Sciatic nerve (tissue), 2 donors: Measurements from ENCODE around the gene CSF3R. TPM values are rescaled to one million over a fixed set of nuclear protein-coding genes. Genes with fewer than 3 reads are reported as not detected.
"Not testable (repeated sequence)": the region's sequence is repeated elsewhere in the genome, so short reads cannot be mapped to it uniquely, and the experiment has no call there.

Experiments
- ATAC-seq: fragments of 200-7000 bp; cut with Tn5 transposase; one replicate; pipeline ENCODE4 v1.9.1; 2020; ENCODE audit warnings: mild to moderate bottlenecking, moderate library complexity
- DNase-seq: peaks from one replicate; pipeline ENCODE4 v3.0.0-alpha.2; 2020; ENCODE audit warnings: low spot score
- intact Hi-C: fragments of 100-400 bp; cut with DNase I; formaldehyde crosslinking; loops from one replicate; pipeline ENCODE4 v1.14.2; 2022
- total RNA-seq: library from RNA; stranded (reverse); fragmentation: NEBNext Ultra II Directional; extraction: Animal tissue kit (Norgen Biotek cat#: 25700); gene quantifications from one replicate; pipeline ENCODE4 v1.2.1, GENCODE V29; 2021
- donor health status: DM: no; HTN: no; CAD: no.
- donor health status: DM: no; HTN: no; CAD: no.

The CSF3R gene
- total RNA-seq, 1 donor from 2014 or later = 57.3 TPM

GRCh38 chr1:36486439-36487335 lies 4.0 kb upstream of the CSF3R start:
- intact Hi-C loops = no loop called here
- ATAC-seq = peak; percentile 84
- DNase-seq = peak; percentile 73

GRCh38 chr1:36486093-36486438 lies 3.4 kb upstream of the CSF3R start:
- intact Hi-C loops = no loop called here
- ATAC-seq = no peak
- DNase-seq = no peak

- intact Hi-C loops = no loop called here
- DNase-seq (no peak), ATAC-seq (no peak)
Observed at GRCh38 chr1:36484099-36484498, 1.4 kb upstream of the CSF3R start.

GRCh38 chr1:36481771-36482723 lies 666 bp downstream of the CSF3R start:
- no peak for ATAC-seq
- intact Hi-C loops = no loop called here
- DNase-seq = no peak

GRCh38 chr1:36481091-36481490 lies 1.6 kb downstream of the CSF3R start:
- DNase-seq (no peak), ATAC-seq (no peak)
- intact Hi-C loops = no loop called here

GRCh38 chr1:36480161-36480560 lies 2.6 kb downstream of the CSF3R start:
- no peak for DNase-seq
- no peak for ATAC-seq
- intact Hi-C loops = no loop called here

GRCh38 chr1:36479505-36480051 lies 3.1 kb downstream of the CSF3R start:
- DNase-seq = no peak
- no peak for ATAC-seq
- intact Hi-C loops = no loop called here

GRCh38 chr1:36477615-36478014 lies 5.1 kb downstream of the CSF3R start:
- intact Hi-C loops, DNase-seq, ATAC-seq: not testable (repeated sequence)

- intact Hi-C loops = no loop called here
- ATAC-seq (no peak), DNase-seq (no peak)
Observed at GRCh38 chr1:36476945-36477344, 5.8 kb downstream of the CSF3R start.

- DNase-seq = no peak
- ATAC-seq = no peak
- intact Hi-C loops = no loop called here
Observed at GRCh38 chr1:36475910-36476604, 6.7 kb downstream of the CSF3R start.

GRCh38 chr1:36475341-36475740 lies 7.4 kb downstream of the CSF3R start:
- intact Hi-C loops = no loop called here
- ATAC-seq (no peak), DNase-seq (no peak)

- ATAC-seq = no peak
- intact Hi-C loops = no loop called here
- DNase-seq = no peak
Observed at GRCh38 chr1:36472656-36473055, 10.1 kb downstream of the CSF3R start.

GRCh38 chr1:36471830-36472641 lies 10.7 kb downstream of the CSF3R start:
- no peak for ATAC-seq

GRCh38 chr1:36469163-36469562 lies 13.6 kb downstream of the CSF3R start:
- intact Hi-C loops = no loop called here
- no peak for DNase-seq
- ATAC-seq = no peak

More at GRCh38 chr1:36471830-36472641, 10.7 kb downstream of the CSF3R start:
- DNase-seq = no peak
- intact Hi-C loops = no loop called here

GRCh38 chr1:36467700-36468455 lies 14.8 kb downstream of the CSF3R start:
- DNase-seq (no peak), ATAC-seq (no peak)
- intact Hi-C loops = no loop called here

- DNase-seq = no peak
- intact Hi-C loops = no loop called here
- no peak for ATAC-seq
Observed at GRCh38 chr1:36467027-36467410, 15.7 kb downstream of the CSF3R start.

- DNase-seq (no peak), ATAC-seq (no peak)
Observed at GRCh38 chr1:36466370-36467026, 16.2 kb downstream of the CSF3R start.

More at GRCh38 chr1:36466370-36467026, 16.2 kb downstream of the CSF3R start:
- intact Hi-C loops = no loop called here
